NCI-H2107 treated with DMSO at 0.1 percent for 48 hours (cell line): ENCODE measurements around the gene WNT7A.
"Not testable (repeated sequence)": the region's sequence is repeated elsewhere in the genome, so short reads cannot be mapped to it uniquely, and the experiment has no call there.

ENCODE experiments used
- DNase-seq: peaks from one replicate; lab custom pipeline; 2025; ENCODE audit not compliant: unreplicated experiment; lab: John Stamatoyannopoulos, UW

Gene WNT7A

GRCh38 chr3:13879946-13880810 lies at the start of gene WNT7A:
WNT7A (minus strand) TSS chr3:13880071; CDS start chr3:13879816, 255 bp downstream.
- no peak for DNase-seq

DNA sequence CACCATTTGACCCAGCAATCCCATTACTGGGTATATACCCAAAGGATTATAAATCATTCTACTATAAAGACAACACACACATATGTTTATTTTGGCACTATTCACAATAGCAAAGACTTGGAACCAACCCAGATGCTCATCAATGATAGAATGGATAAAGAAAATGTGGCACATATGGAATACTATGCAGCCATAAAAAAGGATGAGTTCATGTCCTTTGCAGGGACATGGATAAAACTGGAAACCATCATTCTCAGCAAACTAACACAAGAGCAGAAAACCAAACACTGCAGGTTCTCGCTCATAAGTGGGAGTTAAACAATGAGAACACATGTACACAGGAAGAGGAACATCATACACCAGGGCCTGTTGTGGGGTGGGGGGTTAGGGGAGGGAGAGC lies 48.9 kb upstream of the WNT7A start:
- not testable (repeated sequence) for DNase-seq

- DNase-seq, result no peak
Measured at GRCh38 chr3:13927295-13927694, 47.4 kb upstream of the WNT7A start.

- no peak for DNase-seq
Measured at GRCh38 chr3:13916375-13916774, 36.5 kb upstream of the WNT7A start.

DNA sequence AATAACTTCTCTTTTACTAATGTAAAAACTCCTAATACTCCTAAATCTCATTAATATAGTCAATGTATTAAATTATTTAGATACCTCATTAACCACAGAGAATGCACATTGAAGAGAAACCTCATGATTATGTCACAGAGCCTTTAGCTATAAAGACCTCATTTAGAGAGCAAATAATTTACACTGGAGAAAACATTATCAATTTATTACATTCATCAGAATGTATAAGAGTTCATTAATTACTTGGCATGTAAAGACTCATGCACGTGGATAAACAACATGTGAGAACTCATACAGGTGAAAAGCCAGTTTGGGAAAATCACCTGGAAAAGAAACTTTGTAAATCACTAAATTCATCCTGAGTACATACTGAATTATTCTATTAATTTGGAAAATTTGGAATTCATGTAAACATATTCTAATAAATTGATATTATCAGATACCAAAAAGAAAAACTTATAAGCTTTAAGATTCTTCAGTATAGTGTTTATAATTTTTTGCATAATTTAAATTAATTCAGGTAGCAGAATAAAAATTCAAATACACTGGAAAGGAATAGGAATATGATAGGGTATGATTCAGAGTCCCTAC lies 22.9 kb upstream of the WNT7A start:
- no peak for DNase-seq

DNA sequence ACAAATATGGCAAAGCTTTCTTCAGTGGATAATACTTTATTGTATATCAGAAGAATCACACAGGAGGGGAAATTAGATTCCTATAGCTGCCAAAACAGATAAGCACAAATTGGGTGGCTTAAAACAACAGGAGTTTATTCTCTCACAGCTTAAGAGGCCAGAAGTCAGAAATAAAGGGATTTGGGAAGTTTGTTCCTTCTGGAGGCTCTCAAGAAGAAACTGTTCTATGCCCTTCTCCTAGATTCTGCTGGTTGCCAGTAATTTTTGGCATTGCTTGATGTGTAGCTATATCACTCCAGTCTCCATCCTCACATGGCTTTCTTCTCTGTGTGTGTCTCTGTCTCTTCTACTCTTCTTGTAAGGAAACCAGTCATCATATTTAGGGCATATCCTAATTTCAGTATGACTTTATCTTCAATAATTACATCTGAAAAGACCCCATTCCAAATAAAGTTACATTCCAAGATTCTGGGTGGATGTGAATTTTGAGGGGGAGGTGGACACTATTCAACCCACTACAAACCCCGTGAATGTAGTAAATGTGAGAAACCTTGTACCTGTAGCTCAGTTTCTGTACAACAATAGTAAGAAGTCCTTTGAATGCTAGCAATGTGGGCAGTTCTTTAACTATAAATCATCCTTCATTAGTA lies 22.2 kb upstream of the WNT7A start:
- DNase-seq, result no peak

DNA sequence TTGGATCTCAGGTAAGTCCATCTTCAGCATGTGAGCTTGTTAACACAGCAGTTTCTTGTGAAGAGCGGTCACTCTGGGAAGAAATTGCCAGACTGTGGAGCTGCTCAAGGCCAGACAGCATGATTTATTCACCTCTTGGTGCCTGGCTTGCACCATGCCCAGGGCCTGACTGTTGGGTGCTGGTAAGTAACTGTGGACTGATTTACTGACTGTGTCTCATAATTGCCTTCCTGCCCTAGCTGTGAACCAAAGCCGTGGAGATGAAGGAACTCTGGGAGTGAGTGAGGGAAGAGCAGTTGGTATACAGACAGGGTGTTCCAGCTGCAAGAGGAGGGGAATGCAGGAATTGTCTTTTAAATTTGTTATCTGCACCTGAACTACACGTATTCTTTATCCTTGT lies 18.5 kb upstream of the WNT7A start:
- DNase-seq, result no peak

DNA sequence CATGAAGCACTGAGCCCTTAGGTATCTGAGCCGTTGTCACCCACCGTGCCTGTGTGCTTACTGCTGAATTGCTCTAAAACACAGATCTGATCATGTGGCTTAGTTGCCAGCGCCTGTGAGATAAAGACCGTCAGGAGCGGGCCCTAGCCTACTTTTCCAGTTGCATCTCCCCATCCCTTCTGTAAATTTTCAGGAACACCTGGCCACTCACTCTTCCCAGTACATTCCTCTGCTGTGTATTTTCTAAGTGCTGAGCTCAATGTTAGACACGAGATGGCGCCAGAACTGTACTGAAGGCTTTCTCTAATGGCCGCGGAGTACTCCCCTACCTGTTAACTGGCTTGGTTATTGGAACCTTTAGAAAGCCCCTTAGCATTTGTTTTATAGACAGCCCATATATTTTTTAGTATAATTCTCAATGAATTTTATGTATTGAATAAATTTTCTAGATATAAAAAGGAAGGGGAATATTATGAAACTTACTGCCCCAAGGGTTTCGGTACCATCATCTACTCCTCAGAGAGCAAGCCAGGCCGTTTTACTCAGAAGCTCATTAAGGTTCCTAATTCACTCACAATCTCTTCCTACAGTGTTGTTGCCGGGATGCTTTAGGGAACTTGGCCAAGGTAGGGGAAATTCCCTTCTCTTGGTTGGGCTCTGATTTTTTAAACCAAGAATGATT lies 16.7 kb upstream of the WNT7A start:
- DNase-seq, result peak; percentile 43

DNA sequence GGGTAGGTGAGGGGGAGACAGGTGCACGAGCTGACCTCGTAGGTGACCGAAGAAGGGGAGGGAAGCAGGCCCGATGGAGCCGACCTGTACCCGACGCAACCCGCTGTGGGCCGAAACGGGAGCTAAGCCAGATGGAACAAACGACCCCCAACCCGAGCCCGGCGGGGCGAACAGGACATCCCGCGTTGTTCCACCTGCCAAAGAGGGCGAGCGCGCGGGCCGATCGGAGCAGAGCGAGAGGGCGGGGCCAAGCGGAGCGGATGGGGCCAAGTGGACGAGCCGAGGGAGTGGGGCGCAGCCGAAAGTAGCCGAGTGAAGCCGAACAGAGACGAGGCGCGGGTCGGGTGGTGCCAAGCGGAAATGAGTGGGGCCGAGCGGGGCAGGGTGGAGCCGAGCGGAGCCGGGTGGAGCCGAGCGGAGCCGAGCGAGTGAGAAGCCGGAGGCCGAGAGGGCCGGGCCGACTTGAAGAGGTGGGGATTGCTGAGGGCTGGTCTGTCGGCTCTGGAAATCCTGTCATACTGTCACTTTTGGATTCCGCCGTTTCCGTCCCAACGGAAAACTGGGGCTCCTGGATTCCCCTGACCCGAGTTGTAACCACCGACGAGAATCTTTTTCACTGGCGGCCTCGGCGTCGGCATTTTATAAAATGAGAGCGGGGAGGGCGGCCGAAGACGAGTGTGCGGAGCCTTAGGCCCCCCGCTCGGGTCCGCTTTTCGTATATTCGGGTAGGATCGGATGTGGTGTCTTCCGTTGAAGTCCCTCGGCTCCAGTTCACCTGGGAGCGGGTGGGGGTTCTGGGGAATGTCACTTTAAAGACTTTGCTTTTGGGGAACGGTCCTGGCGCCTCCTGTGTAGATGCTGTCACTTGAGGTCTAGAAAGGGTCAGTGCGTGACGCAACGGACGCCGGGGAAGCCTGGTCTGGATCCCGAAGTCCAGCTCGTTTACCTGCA lies 15.6 kb upstream of the WNT7A start:
- DNase-seq, result peak; percentile 9

- no peak for DNase-seq
Measured at GRCh38 chr3:13894807-13895154, 14.9 kb upstream of the WNT7A start.

GRCh38 chr3:13894096-13894806 lies 14.4 kb upstream of the WNT7A start:
- no peak for DNase-seq

GRCh38 chr3:13892304-13892703 lies 12.4 kb upstream of the WNT7A start:
- no peak for DNase-seq

- no peak for DNase-seq
Measured at GRCh38 chr3:13891492-13892073, 11.7 kb upstream of the WNT7A start.

GRCh38 chr3:13891017-13891392 lies 11.1 kb upstream of the WNT7A start:
- DNase-seq, result no peak

GRCh38 chr3:13890377-13891016 lies 10.6 kb upstream of the WNT7A start:
- no peak for DNase-seq

DNA sequence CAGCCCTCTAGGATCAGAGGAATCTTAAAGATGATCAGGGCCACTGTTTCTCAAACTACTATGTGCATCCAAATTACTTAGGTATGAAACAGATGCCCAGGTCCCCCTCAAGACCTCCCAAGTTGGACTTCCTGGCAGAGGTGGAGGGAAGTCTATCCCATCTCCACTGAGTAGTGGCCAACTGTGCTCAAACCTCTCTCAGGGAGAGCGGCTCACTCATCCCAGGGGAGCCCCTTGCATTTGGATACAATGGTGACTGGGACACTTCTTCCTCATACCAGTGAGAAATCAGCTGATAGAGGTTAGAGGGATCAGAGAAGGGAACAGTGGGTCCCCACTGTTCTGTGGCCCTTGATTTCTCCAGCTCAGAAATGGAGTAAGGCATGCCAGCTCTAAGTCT lies 8.7 kb upstream of the WNT7A start:
- DNase-seq, result no peak

GRCh38 chr3:13887495-13888300 lies 7.8 kb upstream of the WNT7A start:
- no peak for DNase-seq

DNA sequence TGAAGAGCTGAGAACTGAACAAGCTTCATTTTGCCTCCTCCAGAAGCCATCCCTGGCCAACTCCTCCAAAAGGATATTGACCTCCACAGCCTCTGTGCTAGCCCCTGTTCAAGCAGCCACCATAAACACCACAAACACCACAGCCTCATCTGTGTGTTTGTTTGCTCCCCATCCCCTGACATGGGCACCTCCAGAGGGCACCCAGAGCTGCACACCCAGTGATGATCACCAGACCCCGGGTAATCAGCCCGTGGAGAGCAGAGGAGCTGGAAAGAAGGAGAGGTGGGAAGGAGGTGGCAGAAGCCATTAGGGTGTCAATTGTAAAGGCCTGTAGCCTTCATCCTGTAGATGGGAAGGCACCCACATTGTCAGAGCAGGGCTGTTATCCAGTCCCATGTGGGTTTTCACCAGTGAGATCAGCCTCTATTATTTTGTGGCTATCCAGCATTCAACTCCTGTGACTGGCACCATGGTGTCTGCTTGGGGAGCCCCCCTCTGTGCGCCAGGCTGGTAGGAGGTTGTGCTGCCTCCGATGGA lies 6.8 kb upstream of the WNT7A start:
- no peak for DNase-seq
